Gastroesophageal sphincter (tissue), 3 donors: Measurements from ENCODE around the gene DCLRE1C.

Experiments used
- CTCF ChIP-seq, 4 experiments: fragments of 200-600 bp in 2 of 4; fragments of 450-650 bp in 2 of 4; sonication (generic) in 1 of 4; IDR thresholded peaks; one replicate each; pipeline ENCODE4 v1.5.1; 2017 to 2019; ENCODE audit warnings: antibody characterized with exemption in 4 of 4, mild to moderate bottlenecking in 2 of 4, moderate library complexity in 2 of 4
- EP300 ChIP-seq: sonication (generic); formaldehyde crosslinking; IDR thresholded peaks from one replicate; pipeline ENCODE4 v1.6.1; 2017; ENCODE audit warnings: antibody characterized with exemption, mild to moderate bottlenecking
- POLR2A ChIP-seq, 2 donors: fragments of 450-650 bp; IDR thresholded peaks; one replicate each; pipeline ENCODE4 v1.6.1; 2017; ENCODE audit warnings: antibody characterized with exemption in 2 of 2, mild to moderate bottlenecking in 2 of 2, moderate library complexity in 1 of 2
- POLR2AphosphoS5 ChIP-seq: sonication (generic); formaldehyde crosslinking; IDR thresholded peaks from one replicate; pipeline ENCODE4 v1.6.1; 2017; ENCODE audit warnings: antibody characterized with exemption

GRCh38 chr10:14982744-14983143 lies 28.8 kb upstream of the DCLRE1C start:
- no peak for TF ChIP-seq CTCF (IDR thresholded peaks at IDR 0.05)
- no peak for TF ChIP-seq POLR2AphosphoS5
- TF ChIP-seq POLR2A (IDR thresholded peaks at IDR 0.05): no peak
- TF ChIP-seq EP300: no peak
